GM19328 (cell line): Measurements from ENCODE around the gene RTN1.

Experiments used
- ATAC-seq: cut with Tn5 transposase; IDR thresholded peaks from one replicate; pipeline ENCODE4 v1.9.1; 2021; ENCODE audit warnings: mild to moderate bottlenecking, moderate library complexity; ENCODE audit not compliant: unreplicated experiment

The RTN1 gene

DNA sequence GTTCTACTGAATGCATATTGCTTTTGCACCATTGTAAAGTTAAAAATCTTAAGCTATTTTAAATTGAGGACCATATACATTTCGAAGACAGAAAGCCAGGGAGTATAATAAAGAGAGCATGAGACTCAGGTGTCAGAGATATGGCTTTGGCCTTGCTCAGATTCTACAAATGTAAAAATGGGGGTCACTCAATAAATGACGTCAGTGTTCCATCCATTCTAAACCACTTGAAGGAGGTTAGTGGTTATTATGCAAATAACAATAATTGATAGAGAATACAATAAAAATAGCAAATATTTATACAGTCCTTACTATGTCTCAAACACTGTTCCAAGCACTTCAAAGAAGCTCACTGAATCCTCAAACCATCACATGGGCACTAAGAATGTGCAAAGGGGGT is 20.1 kb downstream of the RTN1 start:
- no peak for ATAC-seq

GRCh38 chr14:59849411-59850130 is 21.0 kb downstream of the RTN1 start:
- ATAC-seq, result no peak

DNA sequence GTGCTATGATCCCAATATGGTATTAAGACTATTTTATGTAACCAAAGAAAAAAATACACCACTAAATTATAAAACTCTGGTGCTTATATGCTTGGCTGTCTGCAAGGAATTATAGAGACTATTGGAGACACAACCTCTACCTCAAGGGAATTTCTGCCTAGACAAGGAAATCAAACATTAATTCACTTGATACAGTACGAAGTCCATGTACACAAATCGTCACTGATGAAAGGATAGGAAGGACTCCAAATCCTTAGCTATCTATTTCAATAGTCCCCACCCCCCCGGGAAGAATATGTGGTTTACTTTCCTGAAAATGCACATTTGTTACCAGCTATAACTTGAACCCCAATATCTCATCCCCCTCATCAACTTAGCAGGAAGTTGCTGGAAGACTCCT is 21.9 kb downstream of the RTN1 start:
- ATAC-seq, result no peak

GRCh38 chr14:59847711-59848110 is 22.9 kb downstream of the RTN1 start:
- ATAC-seq, result no peak

- no peak for ATAC-seq
These were observed 24.0 kb downstream of the RTN1 start for GRCh38 chr14:59846595-59846994.

GRCh38 chr14:59845245-59845644 is 25.3 kb downstream of the RTN1 start:
- ATAC-seq, result no peak

DNA sequence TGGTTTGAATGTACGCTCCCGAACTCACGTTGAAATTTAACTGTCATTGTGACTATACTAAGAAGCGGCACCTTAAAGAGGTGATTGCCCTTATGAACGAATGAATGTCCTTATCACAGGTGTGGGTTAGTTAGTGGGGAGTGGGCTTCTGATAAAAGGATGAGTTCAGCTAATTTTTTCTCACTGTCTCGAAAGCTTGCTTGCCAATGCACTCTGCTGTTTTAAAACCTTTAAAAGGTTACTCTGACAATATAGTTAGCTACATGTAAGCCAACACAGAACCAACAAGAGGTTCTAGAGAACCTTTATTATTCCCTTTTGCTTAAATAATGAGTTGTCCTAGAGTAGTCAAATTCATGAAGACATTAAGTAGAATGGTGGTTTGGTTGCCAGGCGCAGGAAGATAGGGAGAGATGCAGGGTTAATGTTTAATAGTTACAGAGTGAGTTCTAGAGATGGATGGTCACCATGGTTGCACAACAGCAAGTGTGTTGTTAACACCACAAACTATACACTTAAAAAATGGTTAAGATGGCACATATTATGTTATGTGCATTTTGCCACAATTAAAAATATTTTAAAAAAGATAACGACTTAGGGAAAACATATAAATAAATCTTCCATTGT is 26.3 kb downstream of the RTN1 start:
- no peak for ATAC-seq

DNA sequence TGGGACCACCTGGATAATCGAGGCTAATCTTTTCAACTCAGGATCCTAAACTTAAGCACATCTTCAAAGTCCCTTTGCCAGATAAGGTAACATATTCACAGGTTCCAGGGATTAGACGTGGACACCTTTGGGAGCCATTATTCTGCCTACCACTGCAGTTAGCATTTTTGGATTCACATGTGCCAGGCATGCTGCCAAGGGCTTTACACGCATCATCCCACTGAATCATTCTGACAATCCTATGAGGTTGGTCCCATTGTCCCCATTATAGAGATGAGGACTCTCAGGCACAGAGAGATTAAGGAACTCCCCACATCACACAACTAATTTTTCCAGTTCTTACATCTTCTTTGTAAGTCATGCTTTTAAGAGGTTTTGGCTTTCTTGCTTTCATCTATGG is 34.5 kb downstream of the RTN1 start:
- ATAC-seq, result no peak

- no peak for ATAC-seq
These were observed 37.8 kb downstream of the RTN1 start for GRCh38 chr14:59832653-59833294.

GRCh38 chr14:59831121-59831730 is 39.4 kb downstream of the RTN1 start:
- ATAC-seq, result no peak

DNA sequence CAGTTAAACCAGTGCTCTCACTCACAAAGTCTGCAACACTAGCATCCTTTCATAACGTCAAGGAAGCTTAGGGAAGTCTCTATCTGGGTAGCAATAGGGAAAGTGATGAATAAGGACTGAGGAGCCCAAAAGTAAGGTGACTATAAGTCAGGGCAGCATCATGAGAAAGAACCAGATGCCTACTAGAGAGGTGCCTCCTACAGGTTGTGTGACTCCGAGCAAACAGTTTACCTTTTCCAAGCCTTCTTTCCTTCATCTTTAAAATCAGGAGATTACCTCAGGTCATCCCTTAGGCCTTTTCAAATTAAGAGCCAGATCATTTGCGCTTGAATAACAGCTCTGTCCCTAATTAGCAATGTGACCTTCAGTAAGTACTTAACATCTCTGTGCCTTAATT is 40.2 kb downstream of the RTN1 start:
- ATAC-seq, result no peak

- ATAC-seq, result no peak
These were observed 40.9 kb downstream of the RTN1 start for GRCh38 chr14:59829469-59830337.

- ATAC-seq, result no peak
These were observed 42.3 kb downstream of the RTN1 start for GRCh38 chr14:59828276-59828675.

- ATAC-seq, result no peak
These were observed 43.2 kb downstream of the RTN1 start for GRCh38 chr14:59827401-59827800.

- ATAC-seq, result no peak
These were observed 44.4 kb downstream of the RTN1 start for GRCh38 chr14:59826150-59826549.

DNA sequence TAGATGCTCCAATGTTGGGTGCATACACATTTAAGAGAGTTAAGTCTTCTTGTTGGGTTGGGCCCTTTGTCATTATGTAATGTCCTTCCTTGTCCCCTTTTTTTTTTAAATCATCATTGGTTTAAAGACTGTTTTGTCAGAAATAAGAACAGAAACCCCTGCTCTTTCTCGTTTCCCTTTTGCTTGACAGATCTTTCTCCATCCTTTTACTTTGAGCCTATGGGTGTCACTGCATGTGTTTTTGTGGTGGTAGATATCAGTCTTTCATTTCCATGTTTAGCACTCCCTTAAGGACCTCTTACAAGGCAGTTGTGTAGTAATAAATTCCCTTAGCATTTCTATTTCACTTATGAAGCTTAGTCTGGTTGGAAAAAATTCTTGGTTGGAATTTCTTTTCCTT is 47.4 kb downstream of the RTN1 start:
- ATAC-seq, result peak; percentile 82

- ATAC-seq, result no peak
These were observed 51.0 kb downstream of the RTN1 start for GRCh38 chr14:59819446-59820088.

DNA sequence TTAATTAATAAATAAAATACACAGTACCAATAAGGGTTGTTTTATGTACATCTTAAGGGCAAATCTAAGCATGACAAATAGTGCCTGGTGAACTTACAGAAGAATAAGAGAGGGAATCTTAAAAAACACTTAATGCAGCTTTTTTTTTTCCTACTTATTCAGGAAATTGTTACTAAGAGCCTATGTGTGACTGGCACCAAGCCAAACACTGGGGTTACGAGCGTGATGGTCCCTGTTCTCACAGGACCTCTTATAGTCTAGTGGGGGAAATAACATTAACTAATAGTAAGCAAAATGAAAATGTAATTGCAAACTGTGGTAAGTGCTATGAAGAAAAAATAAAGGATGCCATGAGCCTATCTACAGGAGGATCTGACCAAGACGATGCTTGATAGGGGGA is 53.6 kb downstream of the RTN1 start:
- no peak for ATAC-seq

DNA sequence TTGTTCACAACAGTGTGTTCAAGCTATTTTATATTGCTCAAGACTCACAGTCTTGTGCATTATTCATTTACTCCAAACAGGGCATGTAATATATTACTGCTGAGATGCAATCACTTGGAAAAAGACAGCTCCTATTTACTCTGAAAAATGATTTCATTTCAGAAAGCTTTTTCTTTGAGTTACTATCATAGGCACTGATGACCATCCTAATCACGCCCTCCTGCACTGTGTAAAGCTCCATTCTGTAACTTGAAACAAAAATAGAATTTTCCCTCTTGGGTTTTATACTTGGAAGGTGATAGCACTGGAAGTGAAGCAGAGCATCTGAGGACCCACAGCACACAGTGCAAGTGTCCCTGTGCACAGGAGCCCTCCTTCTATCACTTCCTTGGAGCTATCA is 55.6 kb downstream of the RTN1 start:
- ATAC-seq, result no peak

- no peak for ATAC-seq
These were observed 58.8 kb downstream of the RTN1 start for GRCh38 chr14:59811815-59812214.
